ENCODE measurements around the gene SPCS2. TPM values are rescaled to one million over a fixed set of nuclear protein-coding genes. Genes with fewer than 3 reads are reported as not detected.

The SPCS2 gene
- total RNA-seq, 1 donor from 2014 or later, result 129 TPM

- Mint-ChIP-seq H3K27ac (no peak overlapping the region), H3K9me3 (no peaks in the 10 kb centered on the region), H3K27me3 (no peaks in the 10 kb centered on the region), H3K4me1 (peaks cover 25% of the 10 kb centered on the region), H3K36me3 (ENCODE audit: low read depth) (peaks cover 78% of the 10 kb centered on the region), H3K4me3 (no peak overlapping the region)
- ChIA-PET POLR2A (no interaction called here), CTCF (no interaction called here)
- intact Hi-C loops (cut with micrococcal nuclease), result no loop called here
- no peak for DNase-seq
- TF ChIP-seq CTCF (IDR thresholded peaks at IDR 0.05), result no peak
- ATAC-seq (ENCODE audit: low read depth), result no peak
Observed at GRCh38 chr11:74966651-74967050, 17.6 kb downstream of the SPCS2 start.

- Mint-ChIP-seq H3K9me3 (no peaks in the 10 kb centered on the region), H3K36me3 (ENCODE audit: low read depth) (peaks cover 86% of the 10 kb centered on the region), H3K27me3 (no peaks in the 10 kb centered on the region), H3K4me3 (no peak overlapping the region), H3K4me1 (peaks cover 2% of the 10 kb centered on the region), H3K27ac (no peak overlapping the region)
- CTCF ChIA-PET, result no interaction called here
- DNase-seq, result no peak
- ATAC-seq (ENCODE audit: low read depth), result no peak
- no peak for TF ChIP-seq CTCF (IDR thresholded peaks at IDR 0.05)
- intact Hi-C loops (cut with micrococcal nuclease), result no loop called here
- POLR2A ChIA-PET, result interaction anchor here (1.4 kb wide), 1 partner anchor 18 kb away, joined by 4 read pairs; the partner anchor contains the start of gene NEU3
Observed at GRCh38 chr11:74970852-74971395, 21.9 kb downstream of the SPCS2 start.

- ChIA-PET CTCF (no interaction called here), POLR2A (interaction anchor here (1.4 kb wide), 1 partner anchor 17 kb away, joined by 4 read pairs; the partner anchor contains the start of gene NEU3)
- H3K36me3 Mint-ChIP-seq (ENCODE audit: low read depth), result peaks cover 85% of the 10 kb centered on the region
- intact Hi-C loops (cut with micrococcal nuclease), result no loop called here
- DNase-seq (no peak), ATAC-seq (ENCODE audit: low read depth) (no peak)
- H3K27ac Mint-ChIP-seq, result no peak overlapping the region
- H3K4me3 Mint-ChIP-seq, result no peak overlapping the region
- peaks cover 2% of the 10 kb centered on the region for H3K4me1 Mint-ChIP-seq
- TF ChIP-seq CTCF (IDR thresholded peaks at IDR 0.05), result no peak
- no peaks in the 10 kb centered on the region for H3K27me3 Mint-ChIP-seq
- H3K9me3 Mint-ChIP-seq, result no peaks in the 10 kb centered on the region
Observed at GRCh38 chr11:74971424-74971823, 22.4 kb downstream of the SPCS2 start.

- intact Hi-C loops (cut with micrococcal nuclease), result no loop called here
- ChIA-PET CTCF (no interaction called here), POLR2A (no interaction called here)
- TF ChIP-seq CTCF (IDR thresholded peaks at IDR 0.05), result no peak
- H3K27ac Mint-ChIP-seq, result no peak overlapping the region
- no peak overlapping the region for H3K4me3 Mint-ChIP-seq
- ATAC-seq (ENCODE audit: low read depth) (no peak), DNase-seq (no peak)
- H3K36me3 Mint-ChIP-seq (ENCODE audit: low read depth), result peaks cover 59% of the 10 kb centered on the region
- H3K4me1 Mint-ChIP-seq, result peaks cover 8% of the 10 kb centered on the region
- H3K9me3 Mint-ChIP-seq, result no peaks in the 10 kb centered on the region
- H3K27me3 Mint-ChIP-seq, result no peaks in the 10 kb centered on the region
Observed at GRCh38 chr11:74978041-74978440, 29.0 kb downstream of the SPCS2 start.

GRCh38 chr11:74980634-74981033 lies 31.6 kb downstream of the SPCS2 start:
- no peak overlapping the region for H3K27ac Mint-ChIP-seq
- no peak for TF ChIP-seq CTCF (IDR thresholded peaks at IDR 0.05)

More at GRCh38 chr11:74980634-74981033, 31.6 kb downstream of the SPCS2 start:
- H3K4me3 Mint-ChIP-seq, result no peak overlapping the region
- H3K4me1 Mint-ChIP-seq, result peaks cover 6% of the 10 kb centered on the region
- ChIA-PET POLR2A (no interaction called here), CTCF (no interaction called here)
- H3K27me3 Mint-ChIP-seq, result no peaks in the 10 kb centered on the region
- DNase-seq, result no peak
- no peaks in the 10 kb centered on the region for H3K9me3 Mint-ChIP-seq
- ATAC-seq (ENCODE audit: low read depth), result no peak
- intact Hi-C loops (cut with micrococcal nuclease), result no loop called here
- peaks cover 34% of the 10 kb centered on the region for H3K36me3 Mint-ChIP-seq (ENCODE audit: low read depth)
